NCI-H524 treated with DMSO at 0.1 percent for 48 hours (cell line): ENCODE measurements around the gene C1orf35.

Source experiments
- DNase-seq: peaks from one replicate; lab custom pipeline; 2025; lab: John Stamatoyannopoulos, UW

The C1orf35 gene

DNA sequence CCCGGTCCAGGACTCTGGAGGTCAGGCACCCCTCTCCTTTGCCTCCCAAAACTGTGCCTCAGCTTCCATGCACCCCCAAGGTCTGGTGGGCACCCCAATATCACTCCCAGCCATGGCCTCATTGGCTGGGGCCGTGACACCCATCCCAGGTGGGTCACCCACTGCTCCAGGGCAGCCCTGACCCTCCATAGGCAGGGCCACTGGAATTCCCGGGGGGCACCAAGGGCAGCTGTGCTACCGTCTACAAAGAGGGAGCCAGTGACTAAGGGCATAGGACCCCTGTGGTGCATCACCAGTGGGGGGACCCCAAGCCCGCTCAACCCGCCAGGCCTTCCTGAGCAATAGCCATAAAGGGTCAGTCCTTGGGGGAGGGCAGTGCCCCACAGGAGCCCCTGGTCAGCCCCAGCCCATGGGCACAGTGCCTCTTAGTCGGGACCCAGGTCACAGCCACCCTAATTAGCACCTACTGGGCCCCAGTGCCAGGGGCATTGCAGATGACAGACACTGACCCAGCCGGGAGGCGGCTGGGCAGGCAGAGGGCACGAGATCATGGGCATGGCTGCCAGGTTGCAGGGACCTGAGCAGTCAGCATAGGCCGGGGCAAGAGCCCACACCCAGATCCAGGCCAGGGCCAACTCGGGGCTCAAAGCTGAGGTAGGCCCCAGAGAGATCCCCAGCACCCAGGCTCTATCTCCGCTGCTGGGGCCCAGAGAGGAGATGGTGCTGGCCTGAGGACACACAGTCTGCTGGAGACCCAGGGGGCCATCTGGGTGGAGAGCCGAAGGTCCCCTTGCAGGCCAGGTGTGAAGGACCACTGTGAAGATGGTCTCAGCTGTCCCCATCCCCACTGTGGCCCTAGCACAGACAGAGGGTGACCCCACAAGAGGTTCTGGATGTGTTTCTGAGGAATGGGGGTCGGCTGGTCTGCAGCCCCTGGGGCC is 39.6 kb downstream of the C1orf35 start:
- DNase-seq = no peak

DNA sequence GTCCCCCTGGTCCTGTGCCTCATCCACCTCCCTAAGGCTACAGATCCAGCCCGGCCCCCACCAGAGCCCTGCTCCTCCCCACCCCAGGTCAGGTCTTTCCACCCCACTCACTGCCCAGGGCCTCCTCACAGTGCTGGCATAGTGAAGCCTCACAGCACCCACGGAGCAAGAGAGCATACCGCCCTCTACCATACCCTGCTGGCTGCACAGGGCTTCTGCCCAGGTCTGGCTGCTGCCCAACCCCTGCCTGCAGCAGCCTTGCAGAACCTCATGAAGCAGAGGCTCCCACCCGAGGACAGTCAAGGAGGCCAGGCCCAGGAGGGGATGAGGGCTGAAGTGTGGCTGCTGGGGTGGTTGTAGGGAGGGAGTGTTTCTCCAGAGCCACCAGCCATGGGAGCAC is 40.3 kb downstream of the C1orf35 start:
- no peak for DNase-seq

DNA sequence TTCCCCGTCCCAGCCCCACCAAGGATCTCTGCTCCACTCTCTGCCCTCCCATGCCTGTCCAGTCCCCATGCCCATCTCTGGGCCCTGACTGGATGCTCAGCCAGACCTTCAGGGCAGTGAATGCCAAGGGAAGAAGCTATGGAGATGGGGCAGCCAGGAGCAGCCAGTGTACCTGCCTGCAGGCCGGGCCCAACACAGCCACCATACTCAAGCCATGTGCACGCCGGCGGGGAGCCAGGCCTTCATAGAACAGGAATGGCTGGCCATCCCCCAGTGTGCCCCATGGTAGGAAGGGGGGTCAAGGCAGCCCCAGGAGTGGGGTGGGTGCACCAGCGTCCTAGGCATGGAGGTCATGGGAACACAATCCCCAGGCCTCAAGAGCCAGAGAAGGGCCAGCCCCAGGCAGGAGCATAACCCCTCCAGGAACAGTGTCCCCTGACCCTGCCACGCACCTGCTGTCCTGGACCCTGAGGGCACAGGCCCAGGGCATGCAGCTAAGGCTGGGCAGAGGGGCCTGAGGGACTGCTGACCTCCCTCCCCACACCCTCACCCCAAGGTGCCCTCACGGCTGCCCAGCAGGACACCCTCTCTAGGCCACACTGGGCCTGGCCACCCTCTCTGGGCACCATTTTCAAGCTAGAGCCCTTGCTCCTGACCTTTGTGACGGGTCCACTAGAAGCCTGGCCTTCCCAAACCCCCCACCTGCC is 40.9 kb downstream of the C1orf35 start:
- no peak for DNase-seq

DNA sequence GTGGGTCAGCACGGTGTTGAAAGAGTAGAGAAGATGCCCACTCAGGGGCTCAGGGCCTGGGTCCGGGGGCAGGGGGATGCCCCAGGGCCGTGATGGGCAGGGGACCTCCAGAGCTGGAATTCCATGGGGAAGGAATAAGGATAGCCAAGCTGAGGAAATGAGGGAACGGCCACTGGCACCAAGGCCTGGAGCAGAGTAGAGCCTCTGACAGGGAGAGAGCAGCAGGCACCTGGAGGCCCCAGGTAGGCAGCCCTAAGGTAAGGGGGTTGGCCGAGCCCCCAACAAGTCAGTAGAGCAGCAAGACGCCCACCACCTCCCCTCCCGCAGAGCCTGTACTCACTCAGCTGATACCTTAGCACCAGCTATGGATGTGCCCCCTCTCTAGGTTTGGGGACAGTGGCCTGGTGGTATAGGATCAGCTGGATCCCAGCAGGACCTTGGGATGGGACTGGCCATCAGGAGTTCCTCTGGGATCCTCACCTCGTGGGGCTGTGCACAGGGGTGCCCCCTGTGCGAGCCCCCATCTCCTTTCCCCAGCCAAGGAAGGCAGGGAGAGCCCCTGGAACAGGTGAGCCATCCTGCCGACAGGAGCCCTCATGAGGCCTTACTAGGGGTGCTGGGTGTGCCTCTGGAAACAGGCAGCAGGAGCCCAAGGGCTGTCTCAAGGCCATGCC is 41.6 kb downstream of the C1orf35 start:
- DNase-seq = no peak

DNA sequence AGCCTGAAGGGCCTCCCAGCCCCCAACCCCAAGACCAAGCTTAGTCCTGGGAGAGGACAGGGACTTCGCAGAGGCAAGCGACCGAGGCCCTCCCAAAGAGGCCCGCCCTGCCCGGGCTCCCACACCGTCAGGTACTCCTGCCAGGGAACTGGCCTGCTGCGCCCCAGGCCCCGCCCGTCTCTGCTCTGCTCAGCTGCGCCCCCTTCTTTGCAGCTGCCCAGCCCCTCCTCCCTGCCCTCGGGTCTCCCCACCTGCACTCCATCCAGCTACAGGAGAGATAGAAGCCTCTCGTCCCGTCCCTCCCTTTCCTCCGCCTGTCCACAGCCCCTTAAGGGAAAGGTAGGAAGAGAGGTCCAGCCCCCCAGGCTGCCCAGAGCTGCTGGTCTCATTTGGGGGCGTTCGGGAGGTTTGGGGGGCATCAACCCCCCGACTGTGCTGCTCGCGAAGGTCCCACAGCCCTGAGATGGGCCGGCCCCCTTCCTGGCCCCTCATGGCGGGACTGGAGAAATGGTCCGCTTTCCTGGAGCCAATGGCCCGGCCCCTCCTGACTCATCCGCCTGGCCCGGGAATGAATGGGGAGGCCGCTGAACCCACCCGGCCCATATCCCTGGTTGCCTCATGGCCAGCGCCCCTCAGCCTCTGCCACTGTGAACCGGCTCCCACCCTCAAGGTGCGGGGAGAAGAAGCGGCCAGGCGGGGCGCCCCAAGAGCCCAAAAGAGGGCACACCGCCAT is 42.5 kb downstream of the C1orf35 start:
- DNase-seq = no peak

DNA sequence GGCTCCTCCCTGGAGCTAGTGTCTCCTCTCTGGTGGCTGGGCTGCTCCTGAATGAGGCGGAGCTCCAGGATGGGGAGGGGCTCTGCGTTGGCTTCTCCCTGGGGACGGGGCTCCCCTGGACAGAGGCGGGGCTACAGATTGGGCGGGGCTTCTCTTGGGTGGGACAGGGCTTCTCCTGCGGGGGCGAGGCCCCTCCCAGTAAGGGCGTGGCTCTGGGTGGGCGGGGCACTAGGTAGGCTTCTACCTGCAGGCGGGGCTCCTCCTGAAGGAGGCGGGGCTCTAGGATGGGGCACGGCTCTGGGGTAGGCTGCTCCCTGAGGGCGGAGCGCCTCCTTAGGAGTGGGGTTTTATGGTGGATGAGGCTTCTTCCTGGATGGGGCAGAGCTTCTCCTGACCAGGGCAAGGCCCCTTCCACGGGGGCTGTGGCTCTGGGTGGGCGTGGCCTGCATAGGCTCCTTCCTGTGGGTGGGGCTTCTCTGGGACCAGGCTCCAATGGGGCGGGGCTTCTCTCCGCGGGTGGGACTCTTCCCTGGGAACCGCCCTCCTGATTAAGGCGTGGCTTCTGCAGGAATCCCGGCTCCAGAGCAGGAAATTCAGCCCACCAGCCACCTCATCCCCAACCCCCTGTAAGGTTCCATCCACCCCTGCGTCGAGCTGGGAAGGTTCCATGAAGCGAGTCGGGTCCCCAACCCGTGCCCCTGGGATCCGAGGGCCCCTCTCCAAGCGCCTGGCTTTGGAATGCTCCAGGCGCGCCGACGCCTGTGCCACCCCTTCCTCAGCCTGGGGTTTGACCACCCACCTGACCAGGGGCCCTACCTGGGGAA is 43.3 kb downstream of the C1orf35 start:
- no peak for DNase-seq

DNA sequence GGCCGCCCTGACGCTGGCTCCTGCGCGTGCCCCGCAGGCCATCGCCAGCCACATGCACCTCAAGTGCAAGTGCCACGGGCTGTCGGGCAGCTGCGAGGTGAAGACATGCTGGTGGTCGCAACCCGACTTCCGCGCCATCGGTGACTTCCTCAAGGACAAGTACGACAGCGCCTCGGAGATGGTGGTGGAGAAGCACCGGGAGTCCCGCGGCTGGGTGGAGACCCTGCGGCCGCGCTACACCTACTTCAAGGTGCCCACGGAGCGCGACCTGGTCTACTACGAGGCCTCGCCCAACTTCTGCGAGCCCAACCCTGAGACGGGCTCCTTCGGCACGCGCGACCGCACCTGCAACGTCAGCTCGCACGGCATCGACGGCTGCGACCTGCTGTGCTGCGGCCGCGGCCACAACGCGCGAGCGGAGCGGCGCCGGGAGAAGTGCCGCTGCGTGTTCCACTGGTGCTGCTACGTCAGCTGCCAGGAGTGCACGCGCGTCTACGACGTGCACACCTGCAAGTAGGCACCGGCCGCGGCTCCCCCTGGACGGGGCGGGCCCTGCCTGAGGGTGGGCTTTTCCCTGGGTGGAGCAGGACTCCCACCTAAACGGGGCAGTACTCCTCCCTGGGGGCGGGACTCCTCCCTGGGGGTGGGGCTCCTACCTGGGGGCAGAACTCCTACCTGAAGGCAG is 44.0 kb downstream of the C1orf35 start:
- DNase-seq = no peak

DNA sequence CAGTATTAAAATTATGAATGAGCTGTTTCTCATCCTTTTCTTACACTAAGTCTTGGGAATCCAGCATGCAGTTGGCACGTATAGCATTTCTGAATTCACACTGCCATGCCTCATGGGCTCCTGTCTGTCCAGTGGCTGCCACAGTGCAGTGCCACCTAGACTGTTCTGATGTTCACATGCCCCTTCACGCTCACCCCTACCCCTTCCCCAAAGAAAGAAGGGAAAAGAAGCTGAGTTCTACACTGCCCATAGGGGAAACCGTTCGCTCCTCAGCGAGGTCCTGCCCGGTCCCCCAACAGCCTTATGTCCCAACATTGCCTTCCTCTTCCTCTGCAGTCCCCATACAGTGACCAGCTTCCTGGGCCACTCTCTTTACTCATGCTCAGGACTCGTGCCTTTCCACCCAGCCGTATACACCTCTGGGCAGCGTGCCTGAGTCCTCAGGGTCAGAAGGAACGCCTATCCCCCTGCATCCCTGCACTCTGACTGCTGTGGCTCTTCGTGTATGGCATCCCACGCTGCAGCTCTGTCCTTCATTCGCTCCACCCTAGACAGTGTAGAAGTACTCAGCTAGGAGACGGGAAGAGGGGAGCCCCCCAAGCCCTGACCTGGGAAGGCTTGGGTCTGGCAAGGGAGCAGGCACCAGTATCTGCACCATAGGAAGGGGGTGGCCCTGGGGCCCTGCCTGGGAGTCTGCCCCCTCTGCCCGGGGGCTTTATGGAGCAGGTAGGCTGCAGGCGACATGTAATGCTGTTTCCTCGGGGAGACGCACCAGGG is 44.8 kb downstream of the C1orf35 start:
- no peak for DNase-seq
